ENCODE data around the gene RPP30. TPM values are rescaled to one million over a fixed set of nuclear protein-coding genes. Genes with fewer than 3 reads are reported as not detected.

RPP30 gene
- total RNA-seq, 1 experiment from 2014 or later, result 74.5 TPM

DNA sequence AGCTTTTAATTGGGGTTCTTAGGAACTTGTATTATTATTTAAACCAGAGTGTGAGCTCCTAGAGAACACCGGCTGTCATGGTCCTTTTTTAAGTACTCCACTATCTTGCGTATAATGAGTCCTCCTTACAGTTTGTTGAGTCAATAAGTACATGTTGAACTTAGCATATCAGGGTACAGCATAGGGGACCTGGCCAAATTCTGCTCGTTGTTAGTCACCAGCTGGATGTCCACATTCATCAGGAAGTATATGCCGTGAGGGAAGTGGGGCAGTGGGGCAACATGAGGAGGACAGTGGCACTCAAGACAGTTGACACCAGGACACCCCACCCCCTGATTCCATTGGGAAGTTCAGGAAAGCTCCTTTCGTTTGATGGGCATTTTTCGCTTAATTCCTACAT, 16.6 kb downstream of the RPP30 start:
- POLR2A ChIA-PET (ENCODE audit: low non-redundant PET), result no interaction called here
- BruUV-seq (replicated peaks), result no TSS peak
- Histone ChIP-seq H3K27me3 (replicated peaks; ENCODE audit: insufficient read depth, low read depth, low read length, poor library complexity) (no peaks in the 10 kb centered on the region), H3K4me1 (ENCODE audit: insufficient read depth, low read length, poor library complexity, severe bottlenecking) (no peaks in the 10 kb centered on the region), H3K9me3 (ENCODE audit: low read depth, low read length, poor library complexity, severe bottlenecking) (no peaks in the 10 kb centered on the region), H3K4me3 (ENCODE audit: low read depth, low read length, poor library complexity, severe bottlenecking) (no peak overlapping the region), H3K36me3 (ENCODE audit: insufficient read depth, low read length, poor library complexity, severe bottlenecking) (peaks cover 57% of the 10 kb centered on the region), H3K27ac (ENCODE audit: low read depth, low read length, poor library complexity, severe bottlenecking) (no peak overlapping the region)
- intact Hi-C loops (cut with micrococcal nuclease; ENCODE audit: unreplicated experiment), result no loop called here
- CTCF ChIA-PET, result no interaction called here
- no peak for TF ChIP-seq EZH2 (IDR thresholded peaks at IDR 0.05; ENCODE audit: borderline replicate concordance, low read depth, low read length, poor library complexity, severe bottlenecking)
- TF ChIP-seq, protein P1, sequence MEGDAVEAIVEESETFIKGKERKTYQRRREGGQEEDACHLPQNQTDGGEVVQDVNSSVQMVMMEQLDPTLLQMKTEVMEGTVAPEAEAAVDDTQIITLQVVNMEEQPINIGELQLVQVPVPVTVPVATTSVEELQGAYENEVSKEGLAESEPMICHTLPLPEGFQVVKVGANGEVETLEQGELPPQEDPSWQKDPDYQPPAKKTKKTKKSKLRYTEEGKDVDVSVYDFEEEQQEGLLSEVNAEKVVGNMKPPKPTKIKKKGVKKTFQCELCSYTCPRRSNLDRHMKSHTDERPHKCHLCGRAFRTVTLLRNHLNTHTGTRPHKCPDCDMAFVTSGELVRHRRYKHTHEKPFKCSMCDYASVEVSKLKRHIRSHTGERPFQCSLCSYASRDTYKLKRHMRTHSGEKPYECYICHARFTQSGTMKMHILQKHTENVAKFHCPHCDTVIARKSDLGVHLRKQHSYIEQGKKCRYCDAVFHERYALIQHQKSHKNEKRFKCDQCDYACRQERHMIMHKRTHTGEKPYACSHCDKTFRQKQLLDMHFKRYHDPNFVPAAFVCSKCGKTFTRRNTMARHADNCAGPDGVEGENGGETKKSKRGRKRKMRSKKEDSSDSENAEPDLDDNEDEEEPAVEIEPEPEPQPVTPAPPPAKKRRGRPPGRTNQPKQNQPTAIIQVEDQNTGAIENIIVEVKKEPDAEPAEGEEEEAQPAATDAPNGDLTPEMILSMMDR (conservative IDR thresholded peaks at IDR 0.05; ENCODE audit: low read depth, low read length), result no peak
- no peak for DNase-seq (ENCODE audit: low spot score)

DNA sequence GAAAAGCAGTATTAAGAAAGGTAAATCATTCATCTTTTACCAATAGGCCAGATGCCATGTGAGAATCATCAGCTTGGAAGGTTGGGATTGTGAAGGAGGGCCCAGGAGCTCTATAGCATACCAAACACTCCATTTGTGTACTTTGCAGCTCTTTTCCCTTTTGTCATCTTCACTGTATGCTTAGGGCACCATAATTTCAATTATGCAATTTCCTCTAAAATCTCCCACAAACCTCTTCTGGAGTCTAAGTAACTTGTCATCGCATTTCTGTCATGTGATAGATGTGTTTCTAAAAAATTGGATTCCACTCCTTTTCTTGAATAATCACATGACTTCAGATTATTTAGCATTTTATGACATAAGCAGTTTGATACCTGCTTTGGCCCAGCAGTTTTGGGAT, 17.9 kb downstream of the RPP30 start:
- no peak overlapping the region for H3K27ac ChIP-seq (ENCODE audit: low read depth, low read length, poor library complexity, severe bottlenecking)
- intact Hi-C loops (cut with micrococcal nuclease; ENCODE audit: unreplicated experiment), result no loop called here
- no peaks in the 10 kb centered on the region for H3K4me1 ChIP-seq (ENCODE audit: insufficient read depth, low read length, poor library complexity, severe bottlenecking)
- BruUV-seq (replicated peaks), result no TSS peak
- no peak for DNase-seq (ENCODE audit: low spot score)
- TF ChIP-seq, protein P1 (conservative IDR thresholded peaks at IDR 0.05; ENCODE audit: low read depth, low read length), result no peak
- no peak for TF ChIP-seq EZH2 (IDR thresholded peaks at IDR 0.05; ENCODE audit: borderline replicate concordance, low read depth, low read length, poor library complexity, severe bottlenecking)
- H3K36me3 ChIP-seq (ENCODE audit: insufficient read depth, low read length, poor library complexity, severe bottlenecking), result peaks cover 62% of the 10 kb centered on the region
- CTCF ChIA-PET, result no interaction called here
- H3K9me3 ChIP-seq (ENCODE audit: low read depth, low read length, poor library complexity, severe bottlenecking), result no peaks in the 10 kb centered on the region
- POLR2A ChIA-PET (ENCODE audit: low non-redundant PET), result no interaction called here
- no peaks in the 10 kb centered on the region for H3K27me3 ChIP-seq (replicated peaks; ENCODE audit: insufficient read depth, low read depth, low read length, poor library complexity)
- H3K4me3 ChIP-seq (ENCODE audit: low read depth, low read length, poor library complexity, severe bottlenecking), result no peak overlapping the region

DNA sequence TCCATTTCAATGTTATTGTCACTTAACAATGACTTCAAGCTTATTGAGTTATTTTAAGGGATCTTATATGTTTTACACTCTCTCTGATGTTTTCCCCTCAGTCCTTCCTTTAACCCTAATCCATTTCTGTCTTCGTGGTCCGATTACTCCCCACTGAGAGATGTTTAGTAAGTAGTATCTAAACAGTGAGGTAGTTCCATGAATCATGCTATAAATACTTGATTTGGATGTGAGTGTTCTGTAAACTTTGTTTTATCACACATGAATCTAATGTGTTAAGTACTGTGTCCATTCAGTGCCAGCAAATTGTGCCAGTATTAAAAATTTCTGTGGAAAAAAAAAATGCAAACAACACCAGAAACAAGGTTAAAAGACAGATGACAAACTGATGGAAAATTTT, 18.6 kb downstream of the RPP30 start:
- TF ChIP-seq EZH2 (IDR thresholded peaks at IDR 0.05; ENCODE audit: borderline replicate concordance, low read depth, low read length, poor library complexity, severe bottlenecking), result no peak
- TF ChIP-seq, protein P1 (conservative IDR thresholded peaks at IDR 0.05; ENCODE audit: low read depth, low read length), result no peak
- POLR2A ChIA-PET (ENCODE audit: low non-redundant PET), result no interaction called here
- Histone ChIP-seq H3K27me3 (replicated peaks; ENCODE audit: insufficient read depth, low read depth, low read length, poor library complexity) (no peaks in the 10 kb centered on the region), H3K4me3 (ENCODE audit: low read depth, low read length, poor library complexity, severe bottlenecking) (no peak overlapping the region), H3K9me3 (ENCODE audit: low read depth, low read length, poor library complexity, severe bottlenecking) (no peaks in the 10 kb centered on the region), H3K4me1 (ENCODE audit: insufficient read depth, low read length, poor library complexity, severe bottlenecking) (no peaks in the 10 kb centered on the region), H3K36me3 (ENCODE audit: insufficient read depth, low read length, poor library complexity, severe bottlenecking) (peaks cover 67% of the 10 kb centered on the region), H3K27ac (ENCODE audit: low read depth, low read length, poor library complexity, severe bottlenecking) (no peak overlapping the region)
- CTCF ChIA-PET, result no interaction called here
- no peak for DNase-seq (ENCODE audit: low spot score)
- no TSS peak for BruUV-seq (replicated peaks)
- intact Hi-C loops (cut with micrococcal nuclease; ENCODE audit: unreplicated experiment), result no loop called here

Measured in A673 (cell line).